ENCODE results near the gene UQCRQ. TPM values are rescaled to one million over a fixed set of nuclear protein-coding genes. Genes with fewer than 3 reads are reported as not detected.
A peak's percentile ranks its signal among the peaks of the same experiment; 100 is the strongest.

Gene UQCRQ
- total RNA-seq, 4 donors from 2014 or later, result 113 to 184 (median 126) TPM

DNA sequence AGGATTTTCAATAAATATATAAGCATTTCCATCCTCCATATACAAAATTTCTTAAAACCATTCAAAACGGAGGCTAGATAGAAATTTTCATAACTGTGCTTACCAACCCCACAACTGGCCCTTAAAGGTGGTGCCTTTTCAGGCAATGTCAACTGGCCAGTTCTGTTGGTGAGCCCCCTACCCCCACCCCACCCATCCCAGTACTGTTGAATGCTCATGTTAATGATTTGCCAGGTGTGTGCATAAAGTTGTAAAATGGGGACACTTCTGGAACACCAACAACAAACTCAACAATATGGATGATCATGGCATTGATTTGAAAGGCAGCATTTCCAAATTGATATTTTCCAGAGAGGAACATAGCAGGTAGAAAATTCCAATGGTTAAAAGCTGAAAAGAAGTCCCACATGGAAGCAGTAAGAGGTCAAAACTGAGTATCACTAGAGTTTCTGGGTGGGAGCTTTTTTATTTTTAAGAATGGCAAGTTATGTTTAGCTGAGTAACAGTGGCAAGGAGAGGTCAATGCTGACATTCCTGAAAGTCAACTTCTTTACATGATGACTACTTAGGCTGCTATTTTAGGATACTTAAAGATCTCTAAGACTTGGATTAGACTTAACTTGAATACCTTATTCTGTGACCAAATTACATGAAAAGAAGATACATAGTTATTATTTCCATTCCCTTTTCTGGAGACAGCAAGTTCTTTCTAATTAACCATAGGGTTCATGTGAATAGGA, 9.7 kb downstream of the UQCRQ start:
- no peak overlapping the region for H3K27ac ChIP-seq (replicated peaks in 1 of 4)
- 75% methylated on average over 1 of the region's 1 CpG for WGBS
- TF ChIP-seq, protein P1, sequence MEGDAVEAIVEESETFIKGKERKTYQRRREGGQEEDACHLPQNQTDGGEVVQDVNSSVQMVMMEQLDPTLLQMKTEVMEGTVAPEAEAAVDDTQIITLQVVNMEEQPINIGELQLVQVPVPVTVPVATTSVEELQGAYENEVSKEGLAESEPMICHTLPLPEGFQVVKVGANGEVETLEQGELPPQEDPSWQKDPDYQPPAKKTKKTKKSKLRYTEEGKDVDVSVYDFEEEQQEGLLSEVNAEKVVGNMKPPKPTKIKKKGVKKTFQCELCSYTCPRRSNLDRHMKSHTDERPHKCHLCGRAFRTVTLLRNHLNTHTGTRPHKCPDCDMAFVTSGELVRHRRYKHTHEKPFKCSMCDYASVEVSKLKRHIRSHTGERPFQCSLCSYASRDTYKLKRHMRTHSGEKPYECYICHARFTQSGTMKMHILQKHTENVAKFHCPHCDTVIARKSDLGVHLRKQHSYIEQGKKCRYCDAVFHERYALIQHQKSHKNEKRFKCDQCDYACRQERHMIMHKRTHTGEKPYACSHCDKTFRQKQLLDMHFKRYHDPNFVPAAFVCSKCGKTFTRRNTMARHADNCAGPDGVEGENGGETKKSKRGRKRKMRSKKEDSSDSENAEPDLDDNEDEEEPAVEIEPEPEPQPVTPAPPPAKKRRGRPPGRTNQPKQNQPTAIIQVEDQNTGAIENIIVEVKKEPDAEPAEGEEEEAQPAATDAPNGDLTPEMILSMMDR (IDR thresholded peaks at IDR 0.05), result no peak
- TF ChIP-seq EP300 (IDR thresholded peaks at IDR 0.05) (no peak), POLR2A (IDR thresholded peaks at IDR 0.05; ENCODE audit: low read depth) (no peak), POLR2AphosphoS5 (IDR thresholded peaks at IDR 0.05) (no peak)
- H3K36me3 ChIP-seq, result peaks cover 20 to 61% (median 46%) of the 10 kb centered on the region in 4 donors
- intact Hi-C loops (cut with DNase I), result no loop called here
- peaks cover 6 to 25% (median 12%) of the 10 kb centered on the region in 4 donors for H3K4me1 ChIP-seq
- no peaks in the 10 kb centered on the region for H3K9me3 ChIP-seq
- no peaks in the 10 kb centered on the region for H3K27me3 ChIP-seq
- H3K4me3 ChIP-seq, result no peak overlapping the region
- DNase-seq (ENCODE audit: extremely low spot score), result no peak

DNA sequence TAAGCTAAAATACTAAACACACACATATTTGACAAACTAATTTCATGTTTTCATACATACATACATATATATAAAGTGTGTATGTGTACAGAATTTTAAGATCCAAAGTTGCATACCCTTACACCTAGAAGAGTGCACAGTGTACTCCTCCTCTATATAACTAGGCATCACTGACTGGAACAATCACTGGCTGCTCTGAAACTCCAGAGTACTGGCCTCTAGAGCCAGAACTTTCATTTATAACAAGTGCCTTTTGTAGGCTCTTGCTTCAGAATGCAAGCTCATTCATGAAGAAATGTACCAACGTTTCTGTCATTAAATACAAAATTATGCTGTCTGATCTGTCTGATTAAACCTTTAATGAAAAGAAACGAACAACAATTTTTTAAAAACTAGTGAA, 11.0 kb downstream of the UQCRQ start:
- H3K9me3 ChIP-seq, result no peaks in the 10 kb centered on the region
- H3K27ac ChIP-seq (replicated peaks in 1 of 4), result no peak overlapping the region
- DNase-seq (ENCODE audit: extremely low spot score), result no peak
- no peaks in the 10 kb centered on the region for H3K27me3 ChIP-seq
- TF ChIP-seq EP300 (IDR thresholded peaks at IDR 0.05), result no peak
- TF ChIP-seq POLR2A (IDR thresholded peaks at IDR 0.05; ENCODE audit: low read depth), result no peak
- no peak for TF ChIP-seq POLR2AphosphoS5 (IDR thresholded peaks at IDR 0.05)
- TF ChIP-seq, protein P1 (IDR thresholded peaks at IDR 0.05), result no peak
- intact Hi-C loops (cut with DNase I), result no loop called here
- peaks cover 27 to 65% (median 52%) of the 10 kb centered on the region in 4 donors for H3K36me3 ChIP-seq
- peaks cover 6 to 17% (median 12%) of the 10 kb centered on the region in 4 donors for H3K4me1 ChIP-seq
- 62% methylated on average over 2 of the region's 2 CpGs for WGBS
- no peak overlapping the region for H3K4me3 ChIP-seq

DNA sequence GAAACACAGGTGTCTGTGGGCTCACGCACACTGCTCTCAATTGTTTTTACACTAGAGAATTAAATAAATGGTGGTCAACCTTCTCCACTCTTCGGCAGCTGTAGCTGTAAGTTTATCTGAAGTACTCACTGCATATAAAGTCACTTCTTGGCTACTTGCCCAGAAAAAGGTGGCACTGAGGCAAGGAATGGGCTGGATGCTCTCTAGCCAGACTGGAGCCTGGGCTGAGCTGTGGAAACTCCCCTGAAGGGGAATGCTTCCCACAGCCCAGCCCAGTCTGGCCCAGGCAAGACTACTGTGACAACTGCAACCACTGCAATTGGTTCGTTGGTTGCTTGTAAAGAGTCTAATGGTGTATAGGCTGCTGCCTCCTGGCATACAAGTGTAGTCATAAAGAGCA, 11.5 kb downstream of the UQCRQ start:
- TF ChIP-seq, protein P1 (IDR thresholded peaks at IDR 0.05), result no peak
- peak in 1 of 2 donors; percentile 22 for TF ChIP-seq POLR2AphosphoS5 (IDR thresholded peaks at IDR 0.05)
- no peak for DNase-seq (ENCODE audit: extremely low spot score)
- H3K36me3 ChIP-seq, result peaks cover 27 to 70% (median 56%) of the 10 kb centered on the region in 4 donors
- peaks cover 6 to 17% (median 10%) of the 10 kb centered on the region in 4 donors for H3K4me1 ChIP-seq
- H3K4me3 ChIP-seq, result no peak overlapping the region
- no peaks in the 10 kb centered on the region for H3K9me3 ChIP-seq
- no peak overlapping the region for H3K27ac ChIP-seq (replicated peaks in 1 of 4)
- intact Hi-C loops (cut with DNase I), result no loop called here
- WGBS, result 61% methylated on average over 3 of the region's 3 CpGs
- H3K27me3 ChIP-seq, result no peaks in the 10 kb centered on the region

DNA sequence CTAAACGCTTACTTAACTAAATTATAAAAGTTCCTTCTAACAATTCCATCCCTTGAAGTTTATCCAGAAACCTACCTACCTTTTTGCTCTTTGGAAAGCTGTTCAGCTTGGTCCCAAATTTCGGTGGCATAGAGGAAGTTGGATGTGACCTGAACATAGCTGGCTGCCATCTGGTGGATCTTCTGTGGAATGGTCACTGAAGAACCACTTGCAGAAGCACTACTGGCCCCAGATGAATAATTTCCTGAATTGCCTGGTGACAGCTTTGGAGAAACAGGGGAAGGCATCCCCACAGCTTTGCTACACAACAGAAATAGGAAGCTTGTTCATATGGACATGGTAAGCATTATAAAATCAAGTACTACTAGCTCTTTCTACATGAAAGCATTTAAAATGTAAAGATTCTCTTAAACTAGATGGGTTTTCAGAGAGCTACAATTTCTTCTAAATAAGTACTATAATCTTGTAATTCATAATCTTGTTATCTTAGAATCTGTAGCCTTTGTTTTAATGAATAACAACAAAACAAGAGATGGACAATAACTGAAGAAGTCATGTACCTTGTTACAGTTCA, 16.9 kb downstream of the UQCRQ start:
- intact Hi-C loops (cut with DNase I), result loop anchor here (5.0 kb wide), 1 partner anchor 51 kb away; the partner anchor contains the start of gene SHROOM1
- TF ChIP-seq, protein P1 (IDR thresholded peaks at IDR 0.05), result peak; percentile 59 to 72 (median 66)
- TF ChIP-seq POLR2AphosphoS5 (IDR thresholded peaks at IDR 0.05), result peak in 1 of 2 donors; percentile 43
- no peak for TF ChIP-seq POLR2A (IDR thresholded peaks at IDR 0.05; ENCODE audit: low read depth)
- TF ChIP-seq EP300 (IDR thresholded peaks at IDR 0.05), result no peak
- no peak overlapping the region for H3K4me3 ChIP-seq
- no peak for DNase-seq (ENCODE audit: extremely low spot score)
- WGBS, result 25% methylated on average over 2 of the region's 2 CpGs
- H3K27ac ChIP-seq (replicated peaks in 1 of 4), result no peak overlapping the region
- H3K9me3 ChIP-seq, result no peaks in the 10 kb centered on the region
- peaks cover 0 to 2% (median 0%) of the 10 kb centered on the region in 4 donors for H3K4me1 ChIP-seq
- H3K27me3 ChIP-seq, result no peaks in the 10 kb centered on the region
- H3K36me3 ChIP-seq, result peaks cover 52 to 92% (median 74%) of the 10 kb centered on the region in 4 donors
